H1 (cell line): ENCODE results near the gene CFAP100. TPM values are rescaled to one million over a fixed set of nuclear protein-coding genes. Genes with fewer than 3 reads are reported as not detected.

Experiments used
- CTCF ChIA-PET: fragments of 300-600 bp; sonication (Branson Sonifier 250); formaldehyde crosslinking; loops from one replicate; lab custom pipeline; 2021; ENCODE audit not compliant: partially characterized antibody; lab: Charles Lee
- POLR2A ChIA-PET: fragments of 300-600 bp; sonication (Branson Sonifier 250); formaldehyde crosslinking; loops from one replicate; lab custom pipeline; 2021; ENCODE audit warnings: inconsistent platforms; ENCODE audit not compliant: partially characterized antibody; lab: Charles Lee
- DNase-seq, 2 experiments: peaks; one replicate each; pipeline versions ENCODE4 v3.0.0 to v3.0.0-alpha.2; 2010 to 2022; ENCODE audit warnings: low spot score in 2 of 2, low read depth in 1 of 2, mixed read lengths in 1 of 2
- FAIRE-seq: peaks from 2 replicates; lab custom pipeline; 2011; peaks lifted over from hg19 to GRCh38; lab: Jason Lieb, UNC
- H2AFZ ChIP-seq: 2 replicates; pipeline ENCODE4 v1.8.1; 2012; ENCODE audit warnings: low read length, inconsistent platforms
- H2AK5ac ChIP-seq: 2 replicates; pipeline ENCODE4 v1.6.1; 2013; ENCODE audit warnings: low read depth, low read length
- H2BK120ac ChIP-seq: replicated peaks from 2 replicates; pipeline ENCODE3; 2013; ENCODE audit warnings: low read depth, low read length, inconsistent platforms
- H2BK12ac ChIP-seq: 2 replicates; pipeline ENCODE4 v1.6.1; 2013; ENCODE audit warnings: low read depth, low read length
- H2BK15ac ChIP-seq: 2 replicates; pipeline ENCODE4 v1.6.1; 2013; ENCODE audit warnings: low read length
- H2BK20ac ChIP-seq: 2 replicates; pipeline ENCODE4 v1.6.1; 2013; ENCODE audit warnings: low read length
- H2BK5ac ChIP-seq: 2 replicates; pipeline ENCODE4 v1.6.1; 2013; ENCODE audit warnings: low read depth, low read length
- H3K14ac ChIP-seq: 2 replicates; pipeline ENCODE4 v1.6.1; 2013; ENCODE audit warnings: inconsistent platforms; ENCODE audit not compliant: insufficient read length
- H3K18ac ChIP-seq: 2 replicates; pipeline ENCODE4 v1.6.1; 2013; ENCODE audit warnings: low read length; ENCODE audit errors: extremely low read depth
- H3K23ac ChIP-seq: 2 replicates; pipeline ENCODE4 v1.6.1; 2013; ENCODE audit warnings: inconsistent platforms; ENCODE audit not compliant: insufficient read length
- H3K23me2 ChIP-seq: 2 replicates; pipeline ENCODE4 v1.6.1; 2013; ENCODE audit warnings: low read depth, low read length
- H3K27ac ChIP-seq: 2 replicates; pipeline ENCODE4 v1.6.1; 2011; ENCODE audit warnings: low read depth, low read length, inconsistent platforms
- H3K27me3 ChIP-seq, 4 experiments: replicated peaks in 1 of 4; 1 replicate in 1 of 4; 2 replicates in 3 of 4; pipeline versions ENCODE4 v1.6.1 to v1.8.1; 2011 to 2013; ENCODE audit warnings: low read length in 3 of 4, mild to moderate bottlenecking in 3 of 4, inconsistent platforms in 2 of 4, mixed read lengths in 2 of 4, moderate library complexity in 1 of 4; ENCODE audit not compliant: control insufficient read depth in 3 of 4, insufficient read depth in 3 of 4; ENCODE audit errors: extremely low read depth in 1 of 4
- H3K36me3 ChIP-seq, 4 experiments: 2 replicates each; pipeline versions ENCODE4 v1.6.1 to v1.8.1; 2011 to 2013; ENCODE audit warnings: mild to moderate bottlenecking in 4 of 4, low read length in 3 of 4, moderate library complexity in 2 of 4, control low read depth in 1 of 4, inconsistent platforms in 1 of 4; ENCODE audit not compliant: insufficient read depth in 4 of 4, control insufficient read depth in 2 of 4
- H3K4ac ChIP-seq: replicated peaks from 2 replicates; pipeline ENCODE3; 2013; ENCODE audit warnings: low read length, low read depth, mixed read lengths, inconsistent platforms; ENCODE audit not compliant: insufficient read length
- H3K4me1 ChIP-seq, 4 experiments: replicated peaks in 1 of 4; 1 replicate in 1 of 4; 2 replicates in 3 of 4; pipeline versions ENCODE4 v1.6.1 to v1.8.1; 2011 to 2013; ENCODE audit warnings: low read length in 3 of 4, inconsistent platforms in 2 of 4, mixed read lengths in 1 of 4; ENCODE audit not compliant: insufficient read depth in 4 of 4, control insufficient read depth in 3 of 4
- H3K4me2 ChIP-seq, 2 experiments: 2 replicates each; pipeline versions ENCODE4 v1.6.1 to v1.8.1; 2011 to 2013; ENCODE audit warnings: low read depth in 2 of 2, low read length in 2 of 2, control low read depth in 1 of 2, inconsistent platforms in 1 of 2, mild to moderate bottlenecking in 1 of 2; ENCODE audit not compliant: insufficient read depth in 1 of 2
- H3K4me3 ChIP-seq, 4 experiments: fragments of 200-600, 300-600 bp in 1 of 4; sonication (generic), shearing (Covaris generic), sonication (Bioruptor Twin) in 1 of 4; 2 replicates each; pipeline versions ENCODE4 v1.5.1 to v1.8.1; 2011 to 2016; ENCODE audit warnings: low read length in 4 of 4, low read depth in 3 of 4, control low read depth in 2 of 4, inconsistent platforms in 2 of 4, mild to moderate bottlenecking in 2 of 4, mixed read lengths in 1 of 4, moderate library complexity in 1 of 4; ENCODE audit not compliant: insufficient read depth in 2 of 4; ENCODE audit errors: extremely low read depth in 1 of 4
- H3K56ac ChIP-seq: replicated peaks from 2 replicates; pipeline ENCODE3; 2013; ENCODE audit warnings: low read depth, mild to moderate bottlenecking, mixed read lengths, low read length, inconsistent platforms; ENCODE audit not compliant: insufficient read length
- H3K79me1 ChIP-seq: 2 replicates; pipeline ENCODE4 v1.6.1; 2013; ENCODE audit warnings: low read depth, low read length, control low read depth
- H3K79me2 ChIP-seq, 2 experiments: 2 replicates each; pipeline versions ENCODE4 v1.6.1 to v1.8.1; 2012 to 2013; ENCODE audit warnings: low read length in 2 of 2, mild to moderate bottlenecking in 2 of 2, inconsistent platforms in 1 of 2; ENCODE audit not compliant: insufficient read depth in 2 of 2, control insufficient read depth in 1 of 2
- H3K9ac ChIP-seq, 4 experiments: replicated peaks in 1 of 4; 1 replicate in 1 of 4; 2 replicates in 3 of 4; pipeline versions ENCODE4 v1.6.1 to v1.8.1; 2011 to 2013; ENCODE audit warnings: low read depth in 3 of 4, low read length in 3 of 4, control low read depth in 2 of 4, mild to moderate bottlenecking in 2 of 4, moderate library complexity in 2 of 4, inconsistent platforms in 1 of 4; ENCODE audit errors: extremely low read depth in 1 of 4
- H3K9me3 ChIP-seq, 2 experiments: 2 replicates each; pipeline versions ENCODE4 v1.6.1 to v1.8.1; 2012 to 2013; ENCODE audit warnings: mild to moderate bottlenecking in 2 of 2, moderate library complexity in 2 of 2, control low read depth in 1 of 2, inconsistent platforms in 1 of 2, low read depth in 1 of 2, low read length in 1 of 2, mixed read lengths in 1 of 2; ENCODE audit not compliant: insufficient read depth in 2 of 2
- H4K20me1 ChIP-seq, 2 experiments: replicated peaks in 1 of 2; 2 replicates each; pipeline versions ENCODE3 to v1.8.1; 2011 to 2013; ENCODE audit warnings: inconsistent platforms in 2 of 2, low read length in 2 of 2, mild to moderate bottlenecking in 1 of 2; ENCODE audit not compliant: insufficient read depth in 2 of 2, control insufficient read depth in 1 of 2
- H4K5ac ChIP-seq: 2 replicates; pipeline ENCODE4 v1.6.1; 2013; ENCODE audit warnings: low read length, low read depth, mixed read lengths, inconsistent platforms; ENCODE audit not compliant: insufficient read length
- H4K8ac ChIP-seq: 2 replicates; pipeline ENCODE4 v1.8.0; 2013; ENCODE audit warnings: mild to moderate bottlenecking, moderate library complexity, low read length, inconsistent platforms; ENCODE audit not compliant: insufficient read depth; ENCODE audit errors: extremely low read depth
- H4K91ac ChIP-seq: replicated peaks from 2 replicates; pipeline ENCODE3; 2013; ENCODE audit warnings: low read length, mixed read lengths, inconsistent platforms; ENCODE audit not compliant: insufficient read length
- BACH1 ChIP-seq: IDR thresholded peaks from 2 replicates; pipeline ENCODE4 v1.6.1; 2012; ENCODE audit warnings: low read length, improper control_type of control experiment
- CTCF ChIP-seq, 3 experiments: IDR thresholded peaks; 1 replicate in 2 of 3; 2 replicates in 1 of 3; pipeline versions ENCODE4 v1.5.1 to v1.6.1; 2011; ENCODE audit warnings: low read length in 3 of 3, mild to moderate bottlenecking in 3 of 3, inconsistent platforms in 2 of 3, low read depth in 1 of 3, moderate library complexity in 1 of 3; ENCODE audit not compliant: insufficient read depth in 1 of 3; ENCODE audit errors: control extremely low read depth in 1 of 3
- E2F6 ChIP-seq: IDR thresholded peaks from 2 replicates; pipeline ENCODE4 v1.6.1; 2012; ENCODE audit warnings: inconsistent platforms
- HDAC2 ChIP-seq, 2 experiments: fragments of 300-600 bp in 1 of 2; sonication (generic) in 1 of 2; IDR thresholded peaks; 2 replicates each; pipeline ENCODE4 v1.6.1; 2011 to 2012; ENCODE audit warnings: low read depth in 2 of 2, low read length in 2 of 2, mild to moderate bottlenecking in 2 of 2, moderate library complexity in 2 of 2, borderline replicate concordance in 1 of 2, inconsistent platforms in 1 of 2
- NANOG ChIP-seq: IDR thresholded peaks from 2 replicates; pipeline ENCODE4 v1.6.1; 2011; ENCODE audit warnings: low read length, low read depth, mild to moderate bottlenecking, inconsistent platforms; ENCODE audit not compliant: insufficient read depth, poor library complexity, severe bottlenecking
- RBBP5 ChIP-seq: IDR thresholded peaks from 2 replicates; pipeline ENCODE4 v1.7.1; 2012; ENCODE audit warnings: low read depth, mild to moderate bottlenecking, inconsistent platforms, low read length, moderate library complexity, borderline replicate concordance
- SRF ChIP-seq: IDR thresholded peaks from 2 replicates; pipeline ENCODE4 v1.6.1; 2011; ENCODE audit warnings: mild to moderate bottlenecking, low read depth, low read length, moderate library complexity
- WGBS, 2 experiments: shearing (Covaris generic) in 1 of 2; methylation state at CpG; one replicate each; pipeline versions ENCODE4 v1.1.6 to v1.1.7; 2013 to 2015; ENCODE audit warnings: low lambda C conversion rate in 2 of 2, mixed read lengths in 2 of 2, inconsistent platforms in 1 of 2, low coverage in 1 of 2, missing lambda C conversion rate in 1 of 2; ENCODE audit not compliant: insufficient replicate concordance in 2 of 2, insufficient coverage in 1 of 2, insufficient read length in 1 of 2; ENCODE audit errors: extremely low coverage in 1 of 2, missing lambda C conversion rate in 1 of 2; 5-methylcytosine and 5-hydroxymethylcytosine counted together
- polyA plus RNA-seq, 7 experiments: library from polyadenylated mRNA; depleted of rRNA in 3 of 7; stranded (reverse) in 5 of 7; unstranded in 2 of 7; fragments of >200 nt in 5 of 7; fragments of 200-250 nt in 2 of 7; gene quantifications; 1 replicate in 5 of 7; 2 replicates in 1 of 7; 4 replicates in 1 of 7; pipeline versions ENCODE4 v1.2.1 to v1.2.3, GENCODE V29; 2011 to 2013; ENCODE audit warnings: missing spikeins in 2 of 7, mixed read lengths in 2 of 7
- total RNA-seq: library from RNA; stranded (reverse); fragmentation: NEBNext Ultra II Directional; extraction: Animal tissue kit (Norgen Biotek cat#: 25700); gene quantifications from 2 replicates; pipeline ENCODE4 v1.2.1, GENCODE V29; 2021

CFAP100 gene
- total and polyA plus RNA-seq, 2 of the 8 experiments (the other 6 are each of a cell fraction or from before 2014, with no cell fraction given): 0.17 TPM; not detected in 1

- Histone ChIP-seq H2BK5ac (no peak overlapping the region), H4K5ac (no peak overlapping the region), H3K9ac (no peak overlapping the region), H2AFZ (no peak overlapping the region), H3K9me3 (no peaks in the 10 kb centered on the region), H2BK120ac (no peak overlapping the region), H3K14ac (no peak overlapping the region), H3K18ac (no peak overlapping the region), H3K27ac (no peak overlapping the region), H2BK20ac (no peak overlapping the region), H3K4me1 (peaks cover 4 to 29% (median 16%) of the 10 kb centered on the region in 4 experiments), H4K91ac (peak overlapping the region; percentile 61), H3K4ac (no peak overlapping the region), H3K27me3 (peaks cover 0 to 17% (median 8%) of the 10 kb centered on the region in 4 experiments; a peak in 6 of 7 replicates), H2AK5ac (no peak overlapping the region), H2BK12ac (no peak overlapping the region), H3K56ac (no peak overlapping the region), H4K20me1 (no peaks in the 10 kb centered on the region), H3K79me1 (no peaks in the 10 kb centered on the region), H3K23me2 (peaks cover 16% of the 10 kb centered on the region), H3K4me2 (no peak overlapping the region), H2BK15ac (no peak overlapping the region), H3K79me2 (no peaks in the 10 kb centered on the region), H3K23ac (no peak overlapping the region), H3K36me3 (no peaks in the 10 kb centered on the region; a peak in 1 of 8 replicates), H3K4me3 (no peak overlapping the region), H4K8ac (no peak overlapping the region; the same call in 1 of the 2 replicates)
- POLR2A ChIA-PET: interaction anchor here (1.0 kb wide), 1 partner anchor 11 kb away, joined by 3 read pairs; no protein-coding TSS in a partner anchor
- FAIRE-seq (no peak), DNase-seq (no peak)
- WGBS, 2 experiments: 79% methylated on average over 9 of the region's 9 CpGs; no CpG with 5 or more reads in 1 of the 2 experiments
- CTCF ChIA-PET: interaction anchor here (0.9 to 5.7 kb wide), 5 partner anchors 12 to 28 kb away, joined by 3 to 30 read pairs (median 4); no protein-coding TSS in a partner anchor
- TF ChIP-seq SRF (no peak), E2F6 (no peak), RBBP5 (no peak), NANOG (no peak), BACH1 (no peak), CTCF (IDR thresholded peaks at IDR 0.05; ENCODE audit: control extremely low read depth in 1 of 3, insufficient read depth in 1 of 3, low read depth in 1 of 3, low read length in 3 of 3) (no peak), HDAC2 (IDR thresholded peaks at IDR 0.05; ENCODE audit: borderline replicate concordance in 1 of 2, low read depth in 2 of 2, low read length in 2 of 2) (no peak)
Observed at GRCh38 chr3:126361211-126361610, 33.5 kb upstream of the CFAP100 start.
